Panc1 (cell line): ENCODE data around the gene ZNF771. TPM values are rescaled to one million over a fixed set of nuclear protein-coding genes. Genes with fewer than 3 reads are reported as not detected.
"Not testable (repeated sequence)": the region's sequence is repeated elsewhere in the genome, so short reads cannot be mapped to it uniquely, and the experiment has no call there.

Source experiments
- ATAC-seq: fragments of 200-7000 bp; cut with Tn5 transposase; 2 replicates; pipeline ENCODE4 v1.9.1; 2020; ENCODE audit warnings: mild to moderate bottlenecking, moderate library complexity
- BruUV-seq: library from RNA; stranded (reverse); fragments of 400-500 nt; replicated peaks from 2 replicates; lab custom pipeline; 2021; lab: Mats Ljungman, UMichigan
- CTCF ChIA-PET: fragments of 300-600 bp; sonication (Branson Sonifier 250); formaldehyde crosslinking; loops from one replicate; lab custom pipeline; 2022; ENCODE audit warnings: antibody characterized with exemption; lab: Charles Lee
- POLR2A ChIA-PET: fragments of 300-600 bp; sonication (Branson Sonifier 250); formaldehyde crosslinking; loops from one replicate; lab custom pipeline; 2022; ENCODE audit warnings: antibody characterized with exemption; lab: Charles Lee
- DNase-seq: peaks from one replicate; pipeline ENCODE4 v3.0.0-alpha.2; 2010; ENCODE audit warnings: low read depth, low spot score
- H3K27ac ChIP-seq: 2 replicates; pipeline ENCODE4 v1.5.1; 2011; ENCODE audit warnings: mild to moderate bottlenecking, low read length, inconsistent platforms
- H3K27me3 ChIP-seq: fragments of 200-500 bp; sonication (Bioruptor generic); 2 replicates; pipeline ENCODE4 v1.6.0; 2014; ENCODE audit warnings: low read length, inconsistent platforms; ENCODE audit not compliant: control insufficient read depth, insufficient read depth
- H3K36me3 ChIP-seq: fragments of 200-500 bp; sonication (Bioruptor generic); 2 replicates; pipeline ENCODE4 v1.5.1; 2014; ENCODE audit warnings: inconsistent platforms, mild to moderate bottlenecking, low read length, moderate library complexity; ENCODE audit not compliant: control insufficient read depth, insufficient read depth
- H3K4me1 ChIP-seq: 2 replicates; pipeline ENCODE4 v1.5.1; 2011; ENCODE audit warnings: inconsistent platforms, mild to moderate bottlenecking, low read length, moderate library complexity; ENCODE audit not compliant: control insufficient read depth, insufficient read depth
- H3K4me3 ChIP-seq, 2 experiments: 2 replicates each; pipeline ENCODE4 v1.5.1; 2011 to 2012; ENCODE audit warnings: low read depth in 2 of 2, low read length in 2 of 2, mild to moderate bottlenecking in 2 of 2, inconsistent platforms in 1 of 2, moderate library complexity in 1 of 2
- H3K9me3 ChIP-seq: fragments of 200-500 bp; sonication (Bioruptor generic); 2 replicates; pipeline ENCODE4 v1.5.1; 2014; ENCODE audit warnings: low read depth, mild to moderate bottlenecking, inconsistent platforms, low read length, moderate library complexity; ENCODE audit not compliant: control insufficient read depth, insufficient read depth
- CTCF ChIP-seq: fragments of 450-650 bp; IDR thresholded peaks from 2 replicates; pipeline ENCODE4 v1.5.1; 2017; ENCODE audit warnings: mild to moderate bottlenecking
- POLR2AphosphoS5 ChIP-seq: IDR thresholded peaks from 2 replicates; pipeline ENCODE4 v1.6.1; 2012; ENCODE audit warnings: mild to moderate bottlenecking, low read depth, low read length, moderate library complexity
- SIN3A ChIP-seq: IDR thresholded peaks from 2 replicates; pipeline ENCODE4 v1.6.1; 2012; ENCODE audit warnings: low read depth, mild to moderate bottlenecking, low read length, moderate library complexity, borderline replicate concordance; ENCODE audit not compliant: insufficient read depth
- TCF7L2 ChIP-seq: IDR thresholded peaks from 2 replicates; pipeline ENCODE4 v1.6.1; 2011; ENCODE audit warnings: mild to moderate bottlenecking, low read depth, low read length, inconsistent platforms
- in situ Hi-C: cut with HindIII; loops from 2 replicates; pipeline ENCODE4 v1.10.0; 2016; ENCODE audit warnings: low sequenced_read_pairs, low pct_unique_long_range_greater_than_20kb
- intact Hi-C: fragments of 100-400 bp; cut with micrococcal nuclease; formaldehyde crosslinking; loops from one replicate; pipeline ENCODE4 v1.10.0; 2022; ENCODE audit not compliant: unreplicated experiment
- total RNA-seq: library from RNA; stranded (reverse); gene quantifications from one replicate; pipeline ENCODE4 v1.2.1, GENCODE V29; 2021; ENCODE audit not compliant: unreplicated experiment
- TF ChIP-seq, protein P1 (sequence below), 2 experiments: IDR thresholded peaks; 2 replicates each; pipeline ENCODE4 v1.6.1; 2011 to 2012; ENCODE audit warnings: low read depth in 2 of 2, control low read depth in 1 of 2, low read length in 1 of 2, mild to moderate bottlenecking in 1 of 2, moderate library complexity in 1 of 2; ENCODE audit not compliant: insufficient read depth in 1 of 2

Gene ZNF771
- total RNA-seq, 1 experiment from 2014 or later: 14.4 TPM

- H3K27me3 ChIP-seq: no peaks in the 10 kb centered on the region
- peaks cover 4% of the 10 kb centered on the region for H3K4me1 ChIP-seq
- ATAC-seq: no peak
- no peak overlapping the region for H3K4me3 ChIP-seq
- H3K9me3 ChIP-seq: no peaks in the 10 kb centered on the region
- intact Hi-C loops: loop anchor here (10.0 kb wide), 1 partner anchor 76 kb away; the partner anchor contains the start of gene ZNF768
- in situ Hi-C loops: no loop called here
- BruUV-seq: no TSS peak
- no peak for DNase-seq
- H3K36me3 ChIP-seq: 0 out of 2 replicates have a peak, but pooled peaks cover 1% of the 10 kb centered on the region
- TF ChIP-seq CTCF (no peak), SIN3A (no peak), POLR2AphosphoS5 (no peak)
- TF ChIP-seq, protein P1, sequence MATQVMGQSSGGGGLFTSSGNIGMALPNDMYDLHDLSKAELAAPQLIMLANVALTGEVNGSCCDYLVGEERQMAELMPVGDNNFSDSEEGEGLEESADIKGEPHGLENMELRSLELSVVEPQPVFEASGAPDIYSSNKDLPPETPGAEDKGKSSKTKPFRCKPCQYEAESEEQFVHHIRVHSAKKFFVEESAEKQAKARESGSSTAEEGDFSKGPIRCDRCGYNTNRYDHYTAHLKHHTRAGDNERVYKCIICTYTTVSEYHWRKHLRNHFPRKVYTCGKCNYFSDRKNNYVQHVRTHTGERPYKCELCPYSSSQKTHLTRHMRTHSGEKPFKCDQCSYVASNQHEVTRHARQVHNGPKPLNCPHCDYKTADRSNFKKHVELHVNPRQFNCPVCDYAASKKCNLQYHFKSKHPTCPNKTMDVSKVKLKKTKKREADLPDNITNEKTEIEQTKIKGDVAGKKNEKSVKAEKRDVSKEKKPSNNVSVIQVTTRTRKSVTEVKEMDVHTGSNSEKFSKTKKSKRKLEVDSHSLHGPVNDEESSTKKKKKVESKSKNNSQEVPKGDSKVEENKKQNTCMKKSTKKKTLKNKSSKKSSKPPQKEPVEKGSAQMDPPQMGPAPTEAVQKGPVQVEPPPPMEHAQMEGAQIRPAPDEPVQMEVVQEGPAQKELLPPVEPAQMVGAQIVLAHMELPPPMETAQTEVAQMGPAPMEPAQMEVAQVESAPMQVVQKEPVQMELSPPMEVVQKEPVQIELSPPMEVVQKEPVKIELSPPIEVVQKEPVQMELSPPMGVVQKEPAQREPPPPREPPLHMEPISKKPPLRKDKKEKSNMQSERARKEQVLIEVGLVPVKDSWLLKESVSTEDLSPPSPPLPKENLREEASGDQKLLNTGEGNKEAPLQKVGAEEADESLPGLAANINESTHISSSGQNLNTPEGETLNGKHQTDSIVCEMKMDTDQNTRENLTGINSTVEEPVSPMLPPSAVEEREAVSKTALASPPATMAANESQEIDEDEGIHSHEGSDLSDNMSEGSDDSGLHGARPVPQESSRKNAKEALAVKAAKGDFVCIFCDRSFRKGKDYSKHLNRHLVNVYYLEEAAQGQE (IDR thresholded peaks at IDR 0.05; ENCODE audit: insufficient read depth in 1 of 2, low read depth in 2 of 2, low read length in 1 of 2): no peak
- ChIA-PET CTCF (interaction anchor here (0.6 to 0.7 kb wide), 9 partner anchors 10 to 1416 kb away, joined by 3 to 6 read pairs (median 4); no protein-coding TSS in a partner anchor), POLR2A (interaction anchor here (0.5 kb wide), 1 partner anchor 13 kb away, joined by 8 read pairs; no protein-coding TSS in a partner anchor)
- H3K27ac ChIP-seq: no peak overlapping the region
Measured at GRCh38 chr16:30449116-30449435, 41.7 kb downstream of the ZNF771 start.

DNA sequence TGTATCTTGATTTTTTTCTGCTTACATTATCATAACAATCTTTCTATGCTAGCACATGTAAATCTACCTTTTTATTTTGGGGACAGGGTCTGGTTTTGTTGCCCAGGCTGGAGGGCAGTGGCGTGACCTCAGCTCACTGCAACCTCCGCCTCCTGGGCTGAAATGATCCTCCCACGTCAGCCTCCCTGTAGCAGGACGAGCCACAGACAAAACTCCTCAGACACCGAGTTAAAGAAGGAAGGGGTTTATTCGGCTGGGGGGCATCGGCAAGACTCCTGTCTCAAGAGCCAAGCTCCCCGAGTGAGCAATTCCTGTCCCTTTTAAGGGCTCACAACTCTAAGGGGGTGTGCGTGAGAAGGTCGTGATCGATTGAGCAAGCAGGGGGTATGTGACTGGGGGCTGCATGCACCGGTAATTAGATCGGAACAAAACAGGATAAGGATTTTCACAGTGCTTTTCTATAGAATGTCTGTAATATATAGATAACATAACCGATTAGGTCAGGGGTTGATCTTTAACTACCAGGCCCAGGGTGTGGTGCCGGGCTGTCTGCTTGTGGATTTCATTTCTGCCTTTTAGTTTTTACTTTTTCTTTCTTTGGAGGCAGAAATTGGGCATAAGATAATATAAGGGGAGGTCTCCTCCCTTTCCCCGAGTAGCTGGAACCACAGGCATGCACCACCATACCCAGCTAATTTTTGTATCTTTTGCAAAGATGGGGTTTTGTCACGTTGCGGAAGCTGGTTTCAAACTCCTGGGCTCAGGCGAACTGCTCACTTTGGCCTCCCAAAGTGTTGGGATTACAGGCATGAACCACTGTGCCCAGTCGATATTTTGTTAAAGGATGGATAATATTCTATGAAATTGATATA, 45.5 kb downstream of the ZNF771 start:
- DNase-seq, H3K9me3 ChIP-seq, intact Hi-C loops, H3K4me3 ChIP-seq, H3K27ac ChIP-seq, ATAC-seq, H3K27me3 ChIP-seq, H3K36me3 ChIP-seq, BruUV-seq, in situ Hi-C loops, H3K4me1 ChIP-seq: not testable (repeated sequence)
- ChIA-PET POLR2A (interaction anchor here (0.7 kb wide), 1 partner anchor 61 kb away, joined by 4 read pairs; no protein-coding TSS in a partner anchor), CTCF (interaction anchor here (0.6 to 1.2 kb wide), 2 partner anchors 9 to 440 kb away, joined by 3 to 4 read pairs; no protein-coding TSS in a partner anchor)

DNA sequence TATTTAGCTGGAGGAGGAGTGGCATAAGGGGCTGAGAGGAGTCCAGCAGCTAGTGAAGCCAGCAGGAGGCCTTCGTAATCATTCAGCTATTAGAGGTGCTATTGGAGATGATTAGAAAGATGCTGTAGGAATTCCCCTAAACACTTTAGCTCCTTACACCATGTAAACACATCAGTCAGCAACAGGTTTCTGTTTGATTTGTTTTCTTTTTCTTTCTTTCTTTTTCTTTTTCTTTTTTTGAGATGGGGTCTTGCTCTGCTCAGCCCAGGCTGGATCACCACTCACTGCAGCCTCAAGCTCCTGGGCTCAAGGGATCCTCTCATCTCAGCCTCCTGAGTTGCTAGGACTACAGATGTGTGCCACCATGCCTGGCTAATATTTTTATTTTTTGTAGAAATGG, 48.9 kb downstream of the ZNF771 start:
- H3K27me3 ChIP-seq: no peaks in the 10 kb centered on the region
- H3K27ac ChIP-seq: no peak overlapping the region
- intact Hi-C loops (no loop called here), in situ Hi-C loops (no loop called here)
- ATAC-seq: no peak
- ChIA-PET POLR2A (no interaction called here), CTCF (interaction anchor here (0.9 kb wide), 1 partner anchor 142 kb away, joined by 3 read pairs; no protein-coding TSS in a partner anchor)
- H3K36me3 ChIP-seq: no peaks in the 10 kb centered on the region
- no peak overlapping the region for H3K4me3 ChIP-seq
- DNase-seq: no peak
- no peak for TF ChIP-seq POLR2AphosphoS5
- TF ChIP-seq, protein P1 (IDR thresholded peaks at IDR 0.05; ENCODE audit: insufficient read depth in 1 of 2, low read depth in 2 of 2, low read length in 1 of 2): no peak
- no peak for TF ChIP-seq CTCF
- no peak for TF ChIP-seq TCF7L2
- TF ChIP-seq SIN3A: no peak
- BruUV-seq: no TSS peak
- no peaks in the 10 kb centered on the region for H3K4me1 ChIP-seq
- H3K9me3 ChIP-seq: no peaks in the 10 kb centered on the region
